NOMO-1 treated with DMSO at 0.1 percent for 48 hours (cell line): ENCODE measurements around the gene PPM1F.
"Not testable (repeated sequence)": the region's sequence is repeated elsewhere in the genome, so short reads cannot be mapped to it uniquely, and the experiment has no call there.

ENCODE experiments used
- DNase-seq: peaks from one replicate; lab custom pipeline; 2025; ENCODE audit not compliant: unreplicated experiment; lab: John Stamatoyannopoulos, UW

PPM1F gene

DNA sequence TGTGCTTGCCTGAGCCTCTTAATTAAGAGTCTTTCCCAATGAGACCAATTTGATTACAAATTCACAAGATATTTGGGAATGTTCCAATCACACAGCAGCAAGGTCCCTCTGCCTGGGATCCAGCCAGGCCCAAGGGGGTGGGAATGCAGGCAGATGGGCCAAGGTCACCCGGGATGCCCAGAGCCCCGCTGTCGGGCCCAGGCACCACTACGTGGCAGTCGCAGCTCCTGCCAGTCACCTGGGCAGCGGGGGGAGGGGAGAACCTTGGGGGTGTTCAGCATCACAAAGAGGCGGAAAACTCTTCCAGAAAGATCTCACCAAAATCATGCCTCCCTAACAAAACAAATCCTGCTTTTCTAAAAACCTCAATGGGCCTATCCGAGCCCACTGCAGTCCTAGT is 30.9 kb downstream of the PPM1F start:
- no peak for DNase-seq

DNA sequence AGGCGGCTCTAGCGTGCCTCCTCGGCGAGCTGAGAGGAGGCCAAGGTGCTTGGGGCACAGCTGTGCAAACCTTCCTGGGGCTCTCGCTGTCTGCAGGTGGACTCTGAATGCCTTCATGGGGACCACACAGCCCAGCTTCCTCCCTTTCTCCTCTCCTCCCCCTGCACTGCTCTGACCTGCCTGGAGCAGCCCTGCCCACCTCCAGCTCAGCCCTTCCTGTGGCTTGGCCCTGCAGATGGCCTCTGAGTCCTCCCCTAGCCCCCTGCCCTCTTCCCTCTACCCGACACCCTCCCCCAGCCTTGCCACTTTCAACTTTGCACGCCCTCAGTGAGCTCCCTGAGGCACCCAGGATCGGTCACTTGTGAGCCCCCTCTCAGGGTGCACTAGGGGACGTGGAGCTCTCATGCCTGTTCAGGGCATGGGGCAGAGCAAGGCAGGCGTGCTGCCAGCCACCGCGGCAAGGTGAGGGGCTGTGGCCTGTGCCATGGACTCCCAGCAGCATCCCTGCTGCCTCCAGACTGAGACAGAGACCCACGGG is 31.4 kb downstream of the PPM1F start:
- DNase-seq: no peak

DNA sequence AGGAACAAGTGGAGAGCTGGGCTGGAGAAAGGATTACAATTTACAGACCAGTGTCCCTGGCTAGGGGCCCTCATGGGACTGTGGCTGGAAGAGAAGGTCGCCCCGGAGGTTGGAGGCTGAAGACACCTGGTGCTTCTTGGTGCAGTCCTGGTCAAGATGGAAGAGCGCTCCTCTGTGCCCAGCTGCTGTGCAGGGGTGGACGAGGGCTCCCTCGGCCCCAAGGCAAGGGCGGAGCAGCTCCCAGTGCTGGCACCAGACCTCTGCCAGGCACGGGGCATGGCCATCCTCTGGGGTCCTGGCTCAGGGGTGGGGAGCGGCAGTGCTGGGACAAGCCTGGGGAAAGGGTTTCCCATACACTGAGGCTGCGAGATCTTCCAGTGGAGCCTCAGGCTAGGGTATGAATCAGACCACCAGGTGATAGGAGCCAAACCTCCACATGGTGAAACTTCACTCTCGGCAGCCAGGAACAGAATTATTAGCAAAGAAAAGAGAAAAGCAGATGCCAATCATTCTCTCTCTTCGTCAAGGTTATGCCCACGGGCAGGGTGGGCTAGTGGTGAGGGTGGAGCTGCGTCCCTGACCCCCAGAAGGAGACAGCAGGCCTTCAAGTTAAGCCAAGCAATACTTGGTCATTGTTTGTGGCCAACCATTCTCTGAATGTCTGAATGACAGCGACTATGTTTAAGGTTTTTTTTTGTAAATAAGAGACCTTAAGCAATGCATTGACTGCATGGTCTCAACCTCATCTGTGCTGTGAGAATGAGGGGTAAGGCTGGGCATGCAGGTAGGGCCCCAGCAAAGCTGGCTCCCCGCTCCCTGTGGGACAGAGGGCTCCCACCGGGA is 32.1 kb downstream of the PPM1F start:
- DNase-seq: no peak

DNA sequence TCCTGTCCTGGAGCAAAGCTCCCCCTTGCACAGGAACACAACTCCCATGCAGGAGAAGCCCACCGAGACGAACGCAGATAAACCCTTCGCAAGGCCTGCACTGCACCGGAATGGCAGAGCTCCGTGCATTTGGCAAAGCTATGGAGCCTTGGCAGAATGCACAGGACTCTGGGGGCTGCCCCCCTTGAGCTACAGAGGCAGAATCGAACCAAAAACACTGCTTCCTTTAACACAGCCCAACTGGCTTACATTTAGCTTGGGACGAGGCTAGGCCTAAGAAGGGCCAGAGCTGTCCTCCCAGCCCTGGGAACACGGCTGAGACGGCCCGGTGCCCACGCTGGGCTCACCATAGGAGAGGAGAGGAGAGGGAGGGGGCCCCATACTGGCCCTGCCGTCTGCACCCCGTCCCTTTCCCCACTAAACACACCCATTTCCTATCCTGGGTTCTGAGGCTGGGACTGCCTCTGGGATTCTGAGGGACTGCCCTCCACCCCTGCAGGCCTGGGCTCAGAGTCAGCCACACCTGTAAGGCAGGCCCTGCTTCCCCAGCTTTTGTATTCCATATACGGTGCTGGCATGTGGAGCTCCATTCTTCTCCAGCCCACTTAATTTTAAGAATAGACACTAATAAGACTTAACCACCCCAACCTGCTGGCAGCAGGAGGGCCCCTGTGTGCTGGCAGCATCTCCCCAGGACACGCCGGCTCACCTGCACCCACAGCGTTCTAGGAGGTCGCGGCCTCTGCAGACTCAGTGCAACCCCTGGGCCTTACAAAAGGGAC is 32.9 kb downstream of the PPM1F start:
- DNase-seq: no peak

DNA sequence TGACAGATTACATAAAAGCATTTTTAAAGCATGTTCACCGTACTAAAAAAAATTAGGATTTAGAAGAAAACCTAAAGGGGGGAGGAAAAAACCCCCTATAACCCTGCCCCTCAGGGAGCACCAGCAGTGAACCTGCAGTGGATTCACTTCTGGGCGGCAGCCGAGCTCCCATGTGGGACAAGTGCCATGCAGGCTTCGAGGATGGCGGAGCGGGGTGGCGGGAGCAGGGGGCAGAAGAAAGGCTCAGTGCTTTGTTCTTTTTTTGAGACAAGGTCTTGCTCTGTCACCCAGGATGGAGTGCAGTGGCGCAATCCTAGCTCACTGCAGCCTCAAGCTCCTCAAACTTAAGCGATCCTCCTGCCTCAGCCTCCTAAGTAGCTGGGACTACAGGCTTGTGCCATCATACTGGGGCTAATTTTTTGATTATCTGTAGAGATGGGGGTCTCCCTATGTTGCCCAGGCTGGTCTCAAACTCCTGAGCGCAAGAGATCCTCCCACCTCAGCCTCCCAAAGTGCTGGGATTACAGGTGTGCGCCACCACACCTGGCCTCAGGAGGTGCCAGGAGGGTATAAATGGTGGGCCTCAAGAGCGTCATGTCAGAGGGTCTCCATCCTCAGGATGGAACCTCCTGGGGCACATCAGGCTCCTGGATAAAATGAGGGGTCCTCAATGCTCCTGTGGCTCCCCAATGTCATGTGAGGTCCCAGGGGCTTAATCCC is 34.0 kb downstream of the PPM1F start:
- no peak for DNase-seq

DNA sequence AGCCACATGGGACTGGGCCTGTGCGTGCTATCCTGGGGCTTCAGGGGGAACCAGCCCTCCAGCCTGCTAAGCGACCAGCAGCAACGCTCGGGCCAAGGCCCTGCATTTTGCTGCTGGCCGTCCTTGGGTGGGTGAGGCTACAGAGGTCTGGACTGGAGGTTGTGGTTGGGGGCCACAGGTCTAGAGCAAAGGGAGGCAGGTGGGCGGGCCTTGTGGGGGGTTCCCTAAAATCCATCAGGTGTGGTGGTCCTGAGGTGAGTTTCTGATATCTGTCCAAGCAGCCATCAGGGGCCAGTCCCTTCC is 34.7 kb downstream of the PPM1F start:
- no peak for DNase-seq

DNA sequence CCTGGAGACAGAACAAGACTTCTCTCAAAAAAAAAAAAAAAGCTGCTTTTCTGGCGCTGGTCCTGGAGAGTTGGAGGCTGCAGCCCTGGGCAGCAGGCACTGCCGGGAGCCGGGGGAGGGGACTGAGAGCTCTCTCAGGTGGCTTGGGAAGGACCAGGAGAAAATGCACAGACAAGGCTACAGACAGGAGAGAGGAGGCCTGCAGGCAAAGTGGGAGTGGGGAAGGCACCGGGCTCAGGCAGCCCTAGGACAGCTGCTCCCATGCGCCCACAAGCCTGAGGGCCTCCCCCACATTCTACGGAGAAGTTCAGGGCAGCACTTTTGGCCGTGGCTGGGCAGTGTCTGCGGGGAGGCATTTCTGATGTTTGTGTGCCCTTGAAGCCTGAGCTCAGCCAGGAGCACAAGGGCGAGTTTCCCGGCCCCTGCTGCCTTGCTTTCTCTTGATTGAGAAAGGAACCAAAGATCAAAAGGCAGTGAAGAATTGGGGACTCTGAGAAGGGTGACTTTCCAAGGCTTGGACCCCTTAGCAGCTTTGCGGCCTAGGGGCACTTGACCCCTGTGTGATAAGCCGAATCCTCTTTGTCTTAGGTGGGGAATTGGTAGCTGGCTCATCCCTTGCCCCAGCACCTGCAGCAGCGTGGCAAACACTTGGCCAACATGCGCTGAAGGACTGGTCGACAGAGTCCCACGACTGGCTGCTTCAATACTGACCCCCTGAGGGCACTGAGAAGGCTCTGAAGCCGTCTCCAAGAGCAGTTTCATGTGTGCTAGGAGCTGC is 35.3 kb downstream of the PPM1F start:
- DNase-seq: no peak

DNA sequence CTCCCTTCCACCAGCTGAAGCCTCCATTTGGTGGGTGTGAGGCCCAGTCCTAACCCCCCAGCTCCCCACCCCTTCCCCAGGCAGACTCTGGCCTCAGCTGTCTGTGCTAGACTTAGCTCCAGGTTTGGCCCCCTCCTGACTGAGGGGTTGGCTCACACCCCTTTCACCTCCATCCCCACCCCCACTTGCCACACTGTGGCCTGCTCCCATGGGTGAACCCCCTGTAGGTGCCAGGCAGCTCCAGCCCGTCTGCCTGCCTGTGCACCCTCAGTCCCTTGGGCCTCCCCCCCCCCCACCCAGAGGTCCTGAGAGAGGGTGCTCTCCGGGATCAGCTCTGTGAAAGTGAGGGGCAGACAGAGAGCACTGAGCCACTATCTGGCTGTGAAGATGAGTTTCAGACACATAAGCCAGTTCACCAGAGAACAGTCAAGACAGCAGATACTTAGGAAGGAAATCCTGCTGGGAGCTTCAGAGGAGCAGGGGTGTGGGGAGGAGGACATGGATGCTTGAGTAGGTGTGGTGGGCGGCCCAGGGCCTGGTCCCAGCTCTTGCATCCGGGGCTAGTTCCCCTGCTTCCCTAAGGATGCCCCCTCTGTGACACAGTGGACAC is 36.2 kb downstream of the PPM1F start:
- no peak for DNase-seq

DNA sequence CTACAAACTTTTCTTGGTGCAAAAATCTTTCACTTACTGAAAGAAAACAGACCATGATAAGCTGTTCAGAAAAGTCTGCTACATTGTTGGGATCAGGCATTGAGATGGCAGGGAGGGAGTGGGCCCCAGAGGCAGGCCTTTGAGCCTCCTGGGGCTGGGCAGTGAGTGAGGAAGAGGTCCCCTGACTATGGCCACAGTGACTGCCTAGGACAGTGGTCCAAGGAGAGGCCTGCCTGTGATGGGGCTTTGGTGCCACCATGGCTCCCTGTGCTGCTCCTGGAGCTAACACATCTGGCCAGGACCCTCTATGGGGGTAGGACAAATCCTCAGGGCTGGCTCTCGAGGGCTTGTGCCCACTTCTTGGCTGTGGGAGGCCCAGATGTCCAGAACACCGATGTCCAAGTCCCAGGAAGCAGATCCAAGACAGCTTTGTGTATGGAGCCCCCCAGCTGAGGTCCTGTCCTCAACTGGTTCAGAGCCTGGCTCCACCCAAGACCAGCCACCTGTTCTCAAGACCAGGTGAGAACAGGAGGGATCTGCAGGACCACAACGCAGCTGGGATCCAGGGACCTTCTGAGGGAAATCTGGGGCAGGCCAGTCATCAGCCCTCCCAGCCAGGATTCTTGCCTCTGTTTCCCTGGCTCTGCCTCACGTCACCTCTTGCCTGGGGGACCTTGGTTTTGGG is 36.9 kb downstream of the PPM1F start:
- no peak for DNase-seq

DNA sequence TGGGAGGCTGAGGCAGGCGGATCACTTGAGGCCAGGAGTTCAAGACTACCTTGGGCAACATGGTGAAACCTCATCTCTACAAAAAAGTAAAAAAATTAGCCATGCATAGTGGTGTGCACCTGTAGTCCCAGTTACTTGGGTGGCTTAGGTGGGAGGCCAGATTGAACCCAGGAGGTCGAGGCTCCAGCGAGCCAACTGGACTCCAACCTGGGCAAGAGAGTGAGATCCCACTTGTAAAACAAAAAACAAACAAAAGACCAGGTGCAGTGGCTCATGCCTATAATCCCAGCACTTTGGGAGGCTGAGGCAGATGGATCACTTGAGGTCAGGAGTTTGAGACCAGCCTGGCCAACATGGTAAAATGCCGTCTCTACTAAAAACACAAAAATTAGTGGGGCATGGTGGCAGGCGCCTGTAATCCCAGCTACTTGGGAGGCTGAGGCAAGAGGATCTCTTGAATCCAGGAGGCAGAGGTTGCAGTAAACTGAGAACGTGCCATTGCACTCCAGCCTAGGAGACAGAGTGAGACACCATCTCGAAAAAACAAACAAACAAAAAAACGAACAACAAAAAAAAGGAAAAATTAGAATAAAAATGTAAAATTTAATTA is 38.5 kb downstream of the PPM1F start:
- DNase-seq: not testable (repeated sequence)

DNA sequence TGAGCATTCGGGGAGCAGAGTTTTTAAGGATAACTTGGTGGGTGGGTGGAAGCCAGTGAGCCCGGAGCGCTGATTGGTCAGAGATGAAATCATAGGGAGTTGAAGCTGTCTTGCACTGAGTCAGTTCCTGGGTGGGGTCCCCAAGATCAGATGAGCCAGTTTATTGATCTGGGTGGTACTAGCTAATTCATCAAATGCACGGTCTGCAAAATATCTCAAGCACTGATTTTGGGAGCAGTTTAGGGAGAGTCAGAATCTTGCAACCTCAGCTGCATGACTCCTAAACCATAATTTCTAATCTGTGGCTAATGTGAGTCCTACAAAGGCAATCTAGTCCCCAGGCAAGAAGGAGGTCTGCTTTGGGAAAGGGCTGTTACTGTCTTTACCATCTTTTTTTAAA is 42.3 kb downstream of the PPM1F start:
- DNase-seq: not testable (repeated sequence)

DNA sequence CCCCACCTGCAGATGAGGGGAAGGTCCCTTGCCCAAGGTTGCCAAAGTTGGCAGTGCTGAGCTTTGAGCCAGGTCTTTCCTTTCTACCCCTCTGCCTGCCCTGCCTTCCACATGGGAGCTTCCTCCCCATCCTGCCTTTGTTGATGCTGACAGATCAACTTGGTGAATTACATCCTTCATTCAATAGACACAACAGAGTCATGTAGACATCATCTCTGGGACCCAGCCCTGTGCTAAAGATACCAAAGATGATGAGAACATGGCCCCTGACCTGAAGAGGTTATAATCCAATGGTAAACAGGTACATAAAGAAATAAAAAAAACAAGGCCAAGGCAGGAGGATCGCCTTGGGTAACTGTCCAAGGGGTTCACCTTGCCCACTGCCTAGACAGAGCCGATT is 42.8 kb downstream of the PPM1F start:
- DNase-seq: no peak

DNA sequence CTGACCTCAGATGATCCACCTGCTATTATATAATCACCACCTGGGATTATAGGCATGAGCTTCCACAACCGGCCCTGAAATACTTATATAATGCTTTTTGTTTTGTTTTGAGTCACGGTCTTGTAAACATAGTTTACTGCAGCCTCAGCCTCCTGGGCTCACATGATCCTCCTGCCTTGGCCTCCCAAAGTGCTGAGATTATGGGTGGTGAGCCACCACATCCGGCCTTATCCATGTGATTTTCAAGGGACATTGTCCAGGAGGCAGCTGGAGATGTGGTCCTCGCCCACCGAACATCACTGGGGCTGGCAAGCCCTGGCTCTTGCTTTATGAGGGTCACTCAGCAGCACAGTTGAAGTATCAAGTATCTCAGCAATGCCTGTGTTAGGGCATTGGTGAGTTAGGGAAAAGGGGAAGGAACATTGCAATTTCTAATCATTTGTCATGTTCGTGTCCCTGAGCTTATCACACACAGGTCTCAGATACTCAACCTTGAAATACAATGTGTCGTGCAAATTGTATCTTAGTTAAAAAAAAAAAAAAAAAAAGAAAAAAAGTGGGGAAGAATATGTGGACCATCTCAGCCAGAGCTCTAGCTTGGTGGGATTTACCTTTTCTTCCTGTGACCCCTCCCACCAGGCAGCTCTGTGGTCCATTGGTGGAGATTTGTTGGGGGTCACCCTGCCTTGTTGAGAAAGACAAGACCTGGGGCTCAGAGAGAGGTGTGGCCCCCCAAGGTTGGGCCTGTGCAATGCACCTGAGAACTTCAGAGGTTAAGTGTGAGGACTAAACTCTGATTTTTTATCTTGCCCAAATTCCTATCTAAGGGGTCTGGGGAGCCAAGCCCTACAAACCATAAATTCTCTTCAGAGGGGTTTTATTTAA is 44.8 kb downstream of the PPM1F start:
- DNase-seq: no peak

DNA sequence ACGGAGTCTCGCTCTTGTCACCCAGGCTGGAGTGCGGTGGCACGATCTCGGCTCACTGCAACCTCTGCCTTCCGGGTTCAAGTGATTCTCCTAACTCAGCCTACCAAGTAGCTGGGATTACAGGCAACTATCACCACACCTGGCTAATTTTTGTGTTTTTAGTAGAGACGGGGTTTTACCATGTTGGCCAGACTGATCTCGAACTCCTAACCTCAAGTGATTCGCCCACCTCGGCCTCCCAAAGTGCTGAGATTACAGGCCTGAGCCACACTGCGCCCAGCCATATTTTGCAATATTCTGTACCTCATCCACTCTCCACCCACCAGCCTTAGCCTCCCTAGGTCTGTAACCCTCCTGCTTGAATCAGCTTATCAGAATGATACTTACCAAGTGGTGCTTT is 47.4 kb downstream of the PPM1F start:
- not testable (repeated sequence) for DNase-seq

DNA sequence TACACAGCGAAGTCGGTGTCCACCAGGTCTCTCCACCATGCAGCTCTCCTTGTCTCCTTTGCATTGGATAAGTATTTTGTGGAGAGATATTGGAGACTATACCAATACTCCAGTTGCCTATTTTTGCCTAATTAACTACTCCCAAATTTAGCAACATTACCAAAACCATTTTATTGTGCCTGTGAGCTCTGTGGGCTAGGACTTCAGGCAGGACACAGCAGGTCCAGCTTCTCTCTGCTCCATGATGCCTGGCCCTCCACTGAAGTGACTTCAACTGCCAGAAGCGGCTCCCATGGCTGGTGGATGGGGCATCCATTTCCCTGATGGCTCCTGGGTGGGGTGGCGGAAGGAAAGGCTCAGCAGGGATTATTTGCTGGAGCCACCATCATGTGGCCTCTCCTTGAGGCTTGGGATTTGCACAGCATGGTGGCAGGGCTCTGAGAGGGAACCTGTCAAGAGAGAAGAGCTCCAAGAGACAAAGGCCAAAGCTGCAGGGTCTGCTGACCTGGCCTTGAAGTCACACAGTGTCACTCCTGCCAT is 48.3 kb downstream of the PPM1F start:
- DNase-seq: no peak

DNA sequence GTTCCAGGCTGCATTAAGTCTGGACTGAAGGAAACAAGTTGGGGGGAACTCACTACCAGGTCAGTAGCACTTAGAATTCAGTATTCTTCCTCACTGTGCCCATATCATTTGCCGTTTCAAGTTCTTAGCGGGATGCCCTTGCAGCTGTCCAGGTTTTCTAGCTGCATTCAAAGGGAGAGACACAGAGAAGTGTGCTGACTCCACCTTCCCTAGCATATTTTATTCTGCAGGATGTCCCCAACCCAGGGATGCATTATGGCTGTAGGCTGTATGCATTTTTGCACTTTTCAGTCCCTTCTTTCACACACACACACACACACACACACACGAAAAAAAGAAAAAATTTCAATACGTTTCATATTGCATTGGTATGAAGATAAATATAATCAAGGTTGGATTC is 49.4 kb downstream of the PPM1F start:
- no peak for DNase-seq

DNA sequence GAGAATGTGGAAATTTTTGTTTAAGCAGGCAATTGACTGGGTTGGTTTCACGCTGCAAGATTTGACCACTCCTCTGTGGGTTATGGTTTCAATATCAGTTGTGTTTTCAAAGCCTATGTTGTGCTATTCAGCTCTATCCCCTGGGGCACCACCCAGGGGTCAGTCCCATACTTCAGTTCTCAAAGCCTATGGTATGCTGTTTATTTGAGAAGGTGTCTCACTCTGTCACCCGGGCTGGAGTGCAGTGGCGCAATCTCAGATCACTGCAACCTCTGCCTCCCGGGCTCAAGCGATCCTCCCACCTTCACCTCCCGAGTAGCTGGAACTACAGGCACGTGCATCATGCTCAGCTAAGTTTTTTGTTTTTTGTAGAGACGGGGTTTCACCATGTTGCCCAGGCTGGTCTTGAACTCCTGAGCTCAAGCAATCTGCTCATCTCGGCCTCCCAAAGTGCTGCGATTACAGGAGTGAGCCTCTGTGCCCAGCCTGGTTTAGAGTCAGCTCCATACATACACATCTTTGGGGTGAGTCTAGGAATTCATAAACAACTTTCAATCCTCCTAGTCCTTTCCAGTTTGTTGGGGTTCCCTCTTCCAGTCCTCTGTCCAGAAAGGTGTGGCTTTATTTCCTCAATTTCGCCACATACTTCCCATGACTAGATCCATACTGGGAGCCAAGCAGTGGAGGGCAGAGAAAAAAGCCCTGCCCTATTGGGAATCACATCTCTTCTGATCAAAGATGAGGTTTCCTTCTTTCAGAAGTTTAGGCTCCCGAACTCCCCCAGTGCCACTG is 50.2 kb downstream of the PPM1F start:
- no peak for DNase-seq
